Uterus (tissue), 4 donors: ENCODE data around the gene RIMS4. TPM values are rescaled to one million over a fixed set of nuclear protein-coding genes. Genes with fewer than 3 reads are reported as not detected.

Experiments used
- DNase-seq, 2 donors: peaks; one replicate each; pipeline ENCODE4 v3.0.0-alpha.2; 2019 to 2020
- H3K27ac ChIP-seq, 2 donors: fragments of 200-600 bp; sonication (generic); 1 replicate in 1 of 2; 2 replicates in 1 of 2; pipeline ENCODE4 v1.5.1; 2016 to 2018
- H3K27me3 ChIP-seq, 2 donors: fragments of 200-600 bp; sonication (generic); one replicate each; pipeline ENCODE4 v1.5.1; 2018 to 2019; ENCODE audit warnings: control low read depth in 1 of 2
- H3K36me3 ChIP-seq, 2 donors: fragments of 200-600 bp; sonication (generic); one replicate each; pipeline ENCODE4 v1.5.1; 2019; ENCODE audit warnings: control low read depth in 1 of 2
- H3K4me1 ChIP-seq, 2 donors: fragments of 200-600 bp; sonication (generic); one replicate each; pipeline ENCODE4 v1.5.1; 2018 to 2019; ENCODE audit warnings: control low read depth in 1 of 2
- H3K4me3 ChIP-seq, 2 donors: fragments of 200-600 bp; sonication (generic); 1 replicate in 1 of 2; 2 replicates in 1 of 2; pipeline ENCODE4 v1.5.1; 2018 to 2019; ENCODE audit warnings: mild to moderate bottlenecking in 1 of 2
- H3K9me3 ChIP-seq, 2 donors: fragments of 200-600 bp; sonication (generic); one replicate each; pipeline ENCODE4 v1.5.1; 2019; ENCODE audit warnings: control low read depth in 1 of 2
- POLR2A ChIP-seq, 2 donors: fragments of 450-650 bp; IDR thresholded peaks; one replicate each; pipeline ENCODE4 v1.6.1; 2016; ENCODE audit warnings: antibody characterized with exemption in 2 of 2, mild to moderate bottlenecking in 1 of 2, moderate library complexity in 1 of 2
- intact Hi-C: fragments of 100-400 bp; cut with DNase I; formaldehyde crosslinking; loops from one replicate; pipeline ENCODE4 v1.15.1; 2023; ENCODE audit warnings: low total_unique reads
- total RNA-seq, 4 donors: library from RNA; depleted of rRNA in 3 of 4; stranded (reverse); fragments of >200 nt in 3 of 4; gene quantifications; one replicate each; pipeline versions ENCODE4 v1.1.0 to v1.2.4, GENCODE V29; 2014 to 2023
- TF ChIP-seq, protein P1 (sequence below), 4 experiments: fragments of 200-600 bp in 2 of 4; fragments of 450-650 bp in 2 of 4; sonication (generic) in 2 of 4; IDR thresholded peaks; one replicate each; pipeline ENCODE4 v1.5.1; 2016 to 2019; ENCODE audit warnings: antibody characterized with exemption in 4 of 4, mild to moderate bottlenecking in 2 of 4, moderate library complexity in 1 of 4
- donor health status: DM: yes; HTN: yes; CAD: no.

Gene RIMS4
- total RNA-seq, 4 donors from 2014 or later: 0.26 to 5.3 (median 0.61) TPM

DNA sequence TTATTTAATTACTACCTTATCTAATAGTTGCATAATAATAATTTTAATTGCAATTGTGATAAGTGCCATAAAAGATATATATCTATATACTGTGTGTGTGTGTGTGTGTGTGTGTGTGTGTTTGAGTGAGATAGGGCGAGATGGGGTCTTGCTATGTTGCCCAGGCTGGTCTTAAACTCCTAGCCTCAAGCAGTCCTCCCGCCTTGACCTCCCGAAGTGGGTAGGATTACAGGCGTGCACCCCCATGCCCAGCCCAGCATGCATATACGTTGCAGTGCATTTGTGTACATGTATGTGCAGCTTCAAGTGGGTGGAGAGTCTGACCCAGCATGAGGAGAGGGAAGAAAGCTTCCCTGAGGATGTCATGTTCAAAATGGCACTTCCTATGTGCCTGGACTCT lies 4.6 kb upstream of the RIMS4 start:
- intact Hi-C loops: no loop called here
- DNase-seq: no peak
- H3K4me3 ChIP-seq: no peak overlapping the region
- no peak overlapping the region for H3K27ac ChIP-seq
- TF ChIP-seq POLR2A (IDR thresholded peaks at IDR 0.05): no peak
- TF ChIP-seq, protein P1, sequence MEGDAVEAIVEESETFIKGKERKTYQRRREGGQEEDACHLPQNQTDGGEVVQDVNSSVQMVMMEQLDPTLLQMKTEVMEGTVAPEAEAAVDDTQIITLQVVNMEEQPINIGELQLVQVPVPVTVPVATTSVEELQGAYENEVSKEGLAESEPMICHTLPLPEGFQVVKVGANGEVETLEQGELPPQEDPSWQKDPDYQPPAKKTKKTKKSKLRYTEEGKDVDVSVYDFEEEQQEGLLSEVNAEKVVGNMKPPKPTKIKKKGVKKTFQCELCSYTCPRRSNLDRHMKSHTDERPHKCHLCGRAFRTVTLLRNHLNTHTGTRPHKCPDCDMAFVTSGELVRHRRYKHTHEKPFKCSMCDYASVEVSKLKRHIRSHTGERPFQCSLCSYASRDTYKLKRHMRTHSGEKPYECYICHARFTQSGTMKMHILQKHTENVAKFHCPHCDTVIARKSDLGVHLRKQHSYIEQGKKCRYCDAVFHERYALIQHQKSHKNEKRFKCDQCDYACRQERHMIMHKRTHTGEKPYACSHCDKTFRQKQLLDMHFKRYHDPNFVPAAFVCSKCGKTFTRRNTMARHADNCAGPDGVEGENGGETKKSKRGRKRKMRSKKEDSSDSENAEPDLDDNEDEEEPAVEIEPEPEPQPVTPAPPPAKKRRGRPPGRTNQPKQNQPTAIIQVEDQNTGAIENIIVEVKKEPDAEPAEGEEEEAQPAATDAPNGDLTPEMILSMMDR (IDR thresholded peaks at IDR 0.05): no peak
- peaks cover 0 to 7% of the 10 kb centered on the region in 2 donors for H3K9me3 ChIP-seq
- peaks cover under 1% of the 10 kb centered on the region in 2 donors for H3K27me3 ChIP-seq
- H3K4me1 ChIP-seq: no peaks in the 10 kb centered on the region
- H3K36me3 ChIP-seq: no peaks in the 10 kb centered on the region

DNA sequence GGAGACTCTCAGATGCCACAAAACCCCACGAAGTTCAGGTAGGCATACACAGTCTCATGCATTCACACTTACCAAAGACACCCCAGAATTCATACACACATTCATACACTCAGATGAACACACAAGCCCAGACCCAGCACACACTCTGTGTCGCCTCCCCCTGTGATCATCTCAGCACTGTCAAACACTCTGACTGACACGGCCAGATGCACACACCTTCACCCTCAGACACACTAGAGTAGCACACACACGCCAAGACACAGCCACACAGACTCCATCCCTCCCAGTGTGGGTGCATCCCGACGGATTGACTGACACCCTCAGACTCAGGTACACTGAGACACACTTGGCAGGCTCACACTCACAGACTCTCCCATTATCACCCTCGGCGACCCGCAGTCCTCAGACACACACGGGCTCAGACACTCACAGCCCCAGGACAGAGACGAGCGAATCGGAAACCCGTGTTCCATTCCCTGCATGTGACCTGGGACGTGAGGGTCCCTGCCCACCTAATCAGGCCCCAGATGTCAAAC lies 872 bp upstream of the RIMS4 start:
- Histone ChIP-seq H3K27me3 (peaks cover 3 to 9% of the 10 kb centered on the region in 2 donors), H3K27ac (no peak overlapping the region), H3K4me1 (no peaks in the 10 kb centered on the region), H3K9me3 (peaks cover 0 to 7% of the 10 kb centered on the region in 2 donors), H3K36me3 (no peaks in the 10 kb centered on the region), H3K4me3 (no peak overlapping the region)
- intact Hi-C loops: no loop called here
- TF ChIP-seq, protein P1 (IDR thresholded peaks at IDR 0.05): no peak
- no peak for TF ChIP-seq POLR2A (IDR thresholded peaks at IDR 0.05)
- no peak for DNase-seq

DNA sequence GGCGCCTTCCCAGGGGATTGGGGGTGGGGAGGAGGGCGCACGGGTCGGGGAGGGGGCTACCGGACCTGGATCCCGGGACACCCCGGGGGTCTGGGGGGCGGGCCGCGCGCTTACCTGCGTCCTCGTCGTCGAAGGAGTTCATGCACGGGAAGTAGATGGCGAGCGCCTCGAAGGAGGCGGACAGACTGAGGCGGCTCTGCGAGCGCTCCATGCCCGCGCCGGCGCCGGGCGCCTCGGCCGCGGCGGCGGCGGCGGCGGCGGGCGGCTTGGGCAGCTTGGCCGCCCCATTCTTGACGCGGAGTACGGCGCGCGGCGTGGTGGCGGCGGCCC lies 320 bp downstream of the RIMS4 start:
- Histone ChIP-seq H3K9me3 (peaks cover 0 to 7% of the 10 kb centered on the region in 2 donors), H3K36me3 (no peaks in the 10 kb centered on the region), H3K27me3 (peaks cover 3 to 9% of the 10 kb centered on the region in 2 donors), H3K4me3 (no peak overlapping the region), H3K4me1 (no peaks in the 10 kb centered on the region), H3K27ac (no peak overlapping the region)
- TF ChIP-seq POLR2A (IDR thresholded peaks at IDR 0.05): no peak
- TF ChIP-seq, protein P1 (IDR thresholded peaks at IDR 0.05): no peak
- intact Hi-C loops: no loop called here
- no peak for DNase-seq

DNA sequence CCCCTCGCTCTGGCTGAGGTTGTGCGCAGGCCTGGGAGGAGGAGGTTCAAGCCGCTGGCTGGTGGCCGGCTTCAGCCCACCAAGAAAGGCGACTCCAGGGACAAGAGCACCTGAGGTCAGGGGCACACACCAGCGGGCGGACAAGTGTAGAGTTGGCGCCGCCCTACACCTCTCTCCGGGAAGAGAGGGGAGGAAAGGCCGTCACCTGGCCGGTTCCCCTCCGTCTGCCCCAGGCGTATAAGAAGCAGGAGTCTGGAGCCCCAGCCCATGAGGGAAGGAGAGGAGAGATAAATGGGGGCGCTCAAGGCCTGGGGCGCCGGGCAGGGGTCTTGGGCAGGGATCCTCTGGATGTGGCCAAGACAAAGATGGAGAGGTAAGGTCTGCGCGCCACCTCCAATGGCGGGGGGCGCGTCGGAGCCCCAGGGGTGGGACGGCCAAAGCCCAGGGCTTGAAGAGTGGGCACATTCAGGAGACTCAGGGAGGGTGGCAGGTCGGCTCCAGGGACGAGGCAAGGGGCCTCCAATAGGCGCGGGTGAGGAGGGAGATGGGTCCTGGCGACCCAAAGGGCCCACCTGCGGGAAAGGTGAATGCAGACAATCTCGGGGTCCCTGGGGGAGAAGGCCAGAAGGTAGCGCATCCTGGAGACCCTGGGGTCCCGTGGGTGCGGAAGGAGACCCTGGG lies 826 bp downstream of the RIMS4 start:
- no peak for DNase-seq
- no peak overlapping the region for H3K27ac ChIP-seq
- TF ChIP-seq POLR2A (IDR thresholded peaks at IDR 0.05): no peak
- TF ChIP-seq, protein P1 (IDR thresholded peaks at IDR 0.05): no peak
- no peaks in the 10 kb centered on the region for H3K36me3 ChIP-seq
- H3K27me3 ChIP-seq: peaks cover 3 to 9% of the 10 kb centered on the region in 2 donors
- no peak overlapping the region for H3K4me3 ChIP-seq
- peaks cover 0 to 7% of the 10 kb centered on the region in 2 donors for H3K9me3 ChIP-seq
- intact Hi-C loops: no loop called here
- no peaks in the 10 kb centered on the region for H3K4me1 ChIP-seq

DNA sequence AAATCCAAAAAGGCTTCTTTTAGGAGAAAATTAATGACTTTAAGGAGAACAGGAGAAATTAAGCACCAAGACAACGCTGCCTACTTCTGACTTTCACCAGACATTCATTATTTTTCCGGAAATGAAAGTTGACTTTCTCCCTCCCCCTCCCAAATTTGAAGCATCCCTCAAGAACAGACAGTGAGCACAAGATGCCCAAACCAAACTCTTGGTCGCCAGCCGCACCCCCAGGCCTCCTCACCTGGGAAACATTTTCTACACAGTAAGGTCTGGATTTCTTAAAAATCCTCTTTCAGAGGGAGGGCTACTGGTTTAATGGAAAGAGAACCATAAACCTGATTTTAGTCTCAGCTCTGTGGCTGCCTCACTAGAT lies 2.7 kb downstream of the RIMS4 start:
- intact Hi-C loops: no loop called here
- Histone ChIP-seq H3K9me3 (peaks cover 0 to 7% of the 10 kb centered on the region in 2 donors), H3K27me3 (peaks cover 3 to 9% of the 10 kb centered on the region in 2 donors), H3K4me3 (no peak overlapping the region), H3K4me1 (no peaks in the 10 kb centered on the region), H3K27ac (no peak overlapping the region), H3K36me3 (no peaks in the 10 kb centered on the region)
- DNase-seq: no peak
- TF ChIP-seq, protein P1 (IDR thresholded peaks at IDR 0.05): no peak
- no peak for TF ChIP-seq POLR2A (IDR thresholded peaks at IDR 0.05)
